ENCODE results near the gene BDNF. TPM values are rescaled to one million over a fixed set of nuclear protein-coding genes. Genes with fewer than 3 reads are reported as not detected.
"Not testable (repeated sequence)": the region's sequence is repeated elsewhere in the genome, so short reads cannot be mapped to it uniquely, and the experiment has no call there.

BDNF gene
- total RNA-seq, 2 experiments from 2014 or later: not detected

GRCh38 chr11:27673979-27674663 lies 26.1 kb downstream of the BDNF start:
- Mint-ChIP-seq H3K36me3 (ENCODE audit: low read depth) (no peaks in the 10 kb centered on the region), H3K9me3 (no peaks in the 10 kb centered on the region), H3K4me1 (no peaks in the 10 kb centered on the region), H3K27ac (no peak overlapping the region), H3K27me3 (no peaks in the 10 kb centered on the region), H3K4me3 (no peak overlapping the region)
- POLR2A ChIA-PET: no interaction called here
- CTCF ChIA-PET: no interaction called here
- DNase-seq: no peak

- no peaks in the 10 kb centered on the region for H3K36me3 Mint-ChIP-seq (ENCODE audit: low read depth)
- DNase-seq: no peak
- H3K4me3 Mint-ChIP-seq: no peak overlapping the region
- ChIA-PET CTCF (no interaction called here), POLR2A (no interaction called here)
- H3K9me3 Mint-ChIP-seq: no peaks in the 10 kb centered on the region
- H3K27ac Mint-ChIP-seq: no peak overlapping the region
- no peaks in the 10 kb centered on the region for H3K4me1 Mint-ChIP-seq
- H3K27me3 Mint-ChIP-seq: no peaks in the 10 kb centered on the region
Measured at GRCh38 chr11:27672836-27673464, 27.3 kb downstream of the BDNF start.

- H3K27me3 Mint-ChIP-seq; H3K4me3 Mint-ChIP-seq; H3K4me1 Mint-ChIP-seq; DNase-seq; H3K36me3 Mint-ChIP-seq (ENCODE audit: low read depth); POLR2A ChIA-PET; H3K27ac Mint-ChIP-seq; CTCF ChIA-PET; H3K9me3 Mint-ChIP-seq: not testable (repeated sequence)
Measured at GRCh38 chr11:27665508-27666101, 34.6 kb downstream of the BDNF start.

GRCh38 chr11:27663326-27663725 lies 36.9 kb downstream of the BDNF start:
- DNase-seq: no peak
- CTCF ChIA-PET: no interaction called here
- no peaks in the 10 kb centered on the region for H3K27me3 Mint-ChIP-seq
- POLR2A ChIA-PET: no interaction called here
- no peaks in the 10 kb centered on the region for H3K36me3 Mint-ChIP-seq (ENCODE audit: low read depth)
- H3K4me3 Mint-ChIP-seq: no peak overlapping the region
- H3K4me1 Mint-ChIP-seq: no peaks in the 10 kb centered on the region
- H3K27ac Mint-ChIP-seq: no peak overlapping the region
- peaks cover 2% of the 10 kb centered on the region for H3K9me3 Mint-ChIP-seq

- ChIA-PET CTCF (no interaction called here), POLR2A (no interaction called here)
- DNase-seq: no peak
- no peak overlapping the region for H3K27ac Mint-ChIP-seq
- H3K4me3 Mint-ChIP-seq: no peak overlapping the region
- H3K9me3 Mint-ChIP-seq: peaks cover 2% of the 10 kb centered on the region
- H3K27me3 Mint-ChIP-seq: no peaks in the 10 kb centered on the region
- no peaks in the 10 kb centered on the region for H3K4me1 Mint-ChIP-seq
- H3K36me3 Mint-ChIP-seq (ENCODE audit: low read depth): no peaks in the 10 kb centered on the region
Measured at GRCh38 chr11:27660171-27660570, 40.1 kb downstream of the BDNF start.

GRCh38 chr11:27658535-27659236 lies 41.6 kb downstream of the BDNF start:
- POLR2A ChIA-PET: no interaction called here
- no peak for DNase-seq
- Mint-ChIP-seq H3K27me3 (no peaks in the 10 kb centered on the region), H3K36me3 (ENCODE audit: low read depth) (no peaks in the 10 kb centered on the region), H3K27ac (no peak overlapping the region), H3K9me3 (no peaks in the 10 kb centered on the region), H3K4me1 (no peaks in the 10 kb centered on the region), H3K4me3 (no peak overlapping the region)
- CTCF ChIA-PET: interaction anchor here (0.6 kb wide), 1 partner anchor 1924 kb away, joined by 4 read pairs; no protein-coding TSS in a partner anchor

GRCh38 chr11:27656806-27657483 lies 43.3 kb downstream of the BDNF start:
- Mint-ChIP-seq H3K4me3 (no peak overlapping the region), H3K27me3 (no peaks in the 10 kb centered on the region), H3K9me3 (no peaks in the 10 kb centered on the region), H3K4me1 (no peaks in the 10 kb centered on the region), H3K36me3 (ENCODE audit: low read depth) (no peaks in the 10 kb centered on the region), H3K27ac (no peak overlapping the region)
- ChIA-PET CTCF (no interaction called here), POLR2A (no interaction called here)
- no peak for DNase-seq

- Mint-ChIP-seq H3K4me3 (no peak overlapping the region), H3K4me1 (no peaks in the 10 kb centered on the region), H3K9me3 (no peaks in the 10 kb centered on the region), H3K27me3 (no peaks in the 10 kb centered on the region), H3K36me3 (ENCODE audit: low read depth) (no peaks in the 10 kb centered on the region), H3K27ac (no peak overlapping the region)
- CTCF ChIA-PET: no interaction called here
- DNase-seq: no peak
- POLR2A ChIA-PET: no interaction called here
Measured at GRCh38 chr11:27656320-27656719, 43.9 kb downstream of the BDNF start.

- H3K4me1 Mint-ChIP-seq: no peaks in the 10 kb centered on the region
- no peak for DNase-seq
- H3K27ac Mint-ChIP-seq: no peak overlapping the region
- no peaks in the 10 kb centered on the region for H3K36me3 Mint-ChIP-seq (ENCODE audit: low read depth)
- ChIA-PET CTCF (no interaction called here), POLR2A (no interaction called here)
- H3K9me3 Mint-ChIP-seq: no peaks in the 10 kb centered on the region
- H3K27me3 Mint-ChIP-seq: no peaks in the 10 kb centered on the region
- H3K4me3 Mint-ChIP-seq: no peak overlapping the region
Measured at GRCh38 chr11:27653990-27654758, 46.1 kb downstream of the BDNF start.

GRCh38 chr11:27651711-27652110 lies 48.5 kb downstream of the BDNF start:
- no peaks in the 10 kb centered on the region for H3K9me3 Mint-ChIP-seq
- H3K27ac Mint-ChIP-seq: no peak overlapping the region
- CTCF ChIA-PET: no interaction called here
- POLR2A ChIA-PET: no interaction called here
- H3K4me1 Mint-ChIP-seq: no peaks in the 10 kb centered on the region
- no peak for DNase-seq
- no peaks in the 10 kb centered on the region for H3K36me3 Mint-ChIP-seq (ENCODE audit: low read depth)
- H3K4me3 Mint-ChIP-seq: no peak overlapping the region
- H3K27me3 Mint-ChIP-seq: no peaks in the 10 kb centered on the region

- CTCF ChIA-PET: no interaction called here
- H3K4me3 Mint-ChIP-seq: no peak overlapping the region
- H3K27me3 Mint-ChIP-seq: no peaks in the 10 kb centered on the region
- no peak overlapping the region for H3K27ac Mint-ChIP-seq
- no peak for DNase-seq
- POLR2A ChIA-PET: no interaction called here
- H3K4me1 Mint-ChIP-seq: no peaks in the 10 kb centered on the region
- H3K9me3 Mint-ChIP-seq: no peaks in the 10 kb centered on the region
- no peaks in the 10 kb centered on the region for H3K36me3 Mint-ChIP-seq (ENCODE audit: low read depth)
Measured at GRCh38 chr11:27650988-27651387, 49.3 kb downstream of the BDNF start.

GRCh38 chr11:27649800-27650199 lies 50.5 kb downstream of the BDNF start:
- Mint-ChIP-seq H3K9me3 (no peaks in the 10 kb centered on the region), H3K27me3 (no peaks in the 10 kb centered on the region), H3K4me3 (no peak overlapping the region), H3K4me1 (no peaks in the 10 kb centered on the region), H3K27ac (no peak overlapping the region), H3K36me3 (ENCODE audit: low read depth) (no peaks in the 10 kb centered on the region)
- ChIA-PET POLR2A (no interaction called here), CTCF (no interaction called here)
- DNase-seq: no peak

- Mint-ChIP-seq H3K9me3 (no peaks in the 10 kb centered on the region), H3K27me3 (no peaks in the 10 kb centered on the region), H3K4me3 (no peak overlapping the region), H3K4me1 (no peaks in the 10 kb centered on the region), H3K36me3 (ENCODE audit: low read depth) (no peaks in the 10 kb centered on the region), H3K27ac (no peak overlapping the region)
- ChIA-PET CTCF (no interaction called here), POLR2A (no interaction called here)
- DNase-seq: no peak
Measured at GRCh38 chr11:27648840-27649239, 51.4 kb downstream of the BDNF start.
